ENCODE measurements around the gene TNS3.
A peak's percentile ranks its signal among the peaks of the same experiment; 100 is the strongest.
"Not testable (repeated sequence)": the region's sequence is repeated elsewhere in the genome, so short reads cannot be mapped to it uniquely, and the experiment has no call there.

Gene TNS3

DNA sequence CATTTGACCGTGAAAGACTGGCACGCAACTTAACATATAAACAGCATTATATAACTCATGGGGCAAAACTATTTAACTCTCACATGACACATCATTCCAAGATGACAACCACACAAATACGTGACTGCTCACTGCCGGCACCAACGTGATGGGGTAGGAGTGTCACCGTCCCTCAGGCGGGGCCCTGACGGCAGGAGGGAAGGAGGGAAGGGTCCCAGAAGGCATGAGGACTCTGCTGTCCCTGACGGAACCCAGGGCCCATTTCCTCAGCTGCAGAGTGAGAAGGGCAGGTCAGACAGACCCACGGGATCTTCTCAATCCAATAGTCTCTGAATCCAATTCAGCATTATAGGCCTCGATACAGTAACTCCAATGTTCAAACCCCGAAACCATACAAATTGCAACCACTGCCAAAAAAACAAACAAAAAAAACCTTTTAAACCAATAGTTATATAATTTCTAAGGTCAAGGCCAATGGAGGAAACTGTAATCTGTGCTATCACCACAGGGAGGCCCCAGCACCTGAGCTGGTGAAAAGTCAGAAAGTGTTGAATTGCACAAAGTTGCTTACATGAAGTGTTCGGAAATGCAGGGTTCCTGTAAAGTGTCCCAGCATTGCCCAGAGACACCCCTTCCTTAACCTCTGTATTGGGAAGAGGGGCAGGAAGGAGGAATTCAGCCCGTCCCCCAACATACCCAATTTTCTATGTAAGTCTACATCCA is 137.4 kb downstream of the TNS3 start:
- DNase-seq, result no peak

DNA sequence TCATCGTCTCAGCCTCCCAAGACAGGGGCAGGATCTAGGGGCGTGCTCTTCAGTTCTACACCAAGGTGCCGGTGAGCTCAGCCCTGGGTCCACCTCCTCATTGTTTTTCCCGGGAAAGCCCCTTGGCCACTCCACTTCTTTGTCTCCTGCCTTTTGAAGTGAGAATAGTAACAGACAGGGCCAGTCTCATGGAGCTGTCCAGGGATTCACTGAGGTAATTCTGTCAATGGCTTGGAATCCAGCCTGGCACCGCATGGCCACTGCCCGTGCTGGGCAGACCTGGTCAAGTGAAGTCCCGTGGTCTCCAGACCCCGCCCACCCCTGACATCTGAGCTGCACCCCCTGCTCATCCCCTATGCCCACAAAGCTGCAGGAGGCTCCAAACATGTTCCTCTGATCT is 138.9 kb downstream of the TNS3 start:
- DNase-seq, result no peak

DNA sequence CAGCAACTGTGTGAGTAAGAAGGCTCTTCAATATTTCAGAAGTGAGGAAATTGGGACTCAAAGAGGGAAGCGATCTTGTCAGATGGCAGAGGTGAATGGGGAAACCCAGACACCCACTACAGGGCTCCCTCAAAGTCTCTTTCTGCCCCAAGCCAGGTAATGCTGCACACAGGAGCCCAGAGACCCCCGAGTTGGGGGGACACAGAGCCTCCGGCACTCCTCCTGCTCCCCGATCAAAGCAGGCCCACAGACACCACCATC is 139.4 kb downstream of the TNS3 start:
- no peak for DNase-seq

DNA sequence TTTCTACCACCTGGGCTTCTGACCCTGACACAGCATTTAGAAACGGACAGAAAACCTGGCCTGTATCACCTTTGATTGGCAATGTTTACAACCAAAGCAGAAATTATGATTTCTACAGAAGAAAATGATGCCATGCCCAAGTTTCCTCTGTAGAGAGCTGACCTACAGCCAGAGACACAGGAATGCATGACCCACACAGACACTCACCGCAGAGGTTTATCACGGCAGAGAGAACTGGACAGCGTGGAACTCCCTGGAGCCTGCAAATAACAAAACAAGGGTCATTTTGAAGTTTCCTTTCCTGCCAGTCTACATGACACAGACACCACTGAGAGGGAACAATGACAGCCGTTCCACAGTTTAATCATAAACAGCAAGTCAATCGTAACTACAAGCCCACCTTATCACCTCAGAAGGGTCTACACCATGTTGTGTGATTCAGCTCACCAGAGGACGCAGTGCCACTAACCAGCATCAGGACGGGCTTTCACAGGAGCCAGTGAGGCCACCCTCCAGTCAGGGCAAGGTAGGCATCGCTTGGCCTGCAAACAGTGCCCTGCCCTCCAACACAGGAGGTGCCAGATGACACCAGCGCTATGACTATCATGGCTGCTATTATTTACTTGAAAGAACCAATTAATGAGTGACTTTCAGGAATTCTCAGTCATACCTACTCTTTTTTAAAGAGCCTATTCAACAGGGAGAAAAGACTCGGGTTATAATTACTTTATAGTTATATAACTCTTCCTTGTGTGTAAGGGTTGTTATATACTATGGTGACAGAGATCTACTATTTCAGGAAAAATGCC is 139.9 kb downstream of the TNS3 start:
- DNase-seq, result no peak

DNA sequence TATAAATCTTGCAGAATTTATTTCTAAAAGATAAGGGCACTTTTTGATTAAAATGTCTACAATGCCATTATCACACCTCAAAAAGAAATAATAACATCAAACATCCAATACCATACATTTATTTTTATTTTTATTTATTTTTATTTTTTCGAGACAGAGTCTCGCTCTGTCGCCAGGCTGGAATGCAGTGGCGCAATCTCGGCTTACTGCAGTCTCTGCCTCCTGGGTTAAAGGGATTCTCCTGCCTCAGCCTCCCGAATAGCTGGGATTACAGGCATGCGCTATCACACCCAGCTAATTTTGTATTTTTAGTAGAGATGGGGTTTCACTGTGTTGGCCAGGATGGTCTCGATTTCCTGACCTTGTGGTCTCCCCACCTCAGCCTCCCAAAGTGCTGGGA is 140.9 kb downstream of the TNS3 start:
- DNase-seq, result not testable (repeated sequence)

DNA sequence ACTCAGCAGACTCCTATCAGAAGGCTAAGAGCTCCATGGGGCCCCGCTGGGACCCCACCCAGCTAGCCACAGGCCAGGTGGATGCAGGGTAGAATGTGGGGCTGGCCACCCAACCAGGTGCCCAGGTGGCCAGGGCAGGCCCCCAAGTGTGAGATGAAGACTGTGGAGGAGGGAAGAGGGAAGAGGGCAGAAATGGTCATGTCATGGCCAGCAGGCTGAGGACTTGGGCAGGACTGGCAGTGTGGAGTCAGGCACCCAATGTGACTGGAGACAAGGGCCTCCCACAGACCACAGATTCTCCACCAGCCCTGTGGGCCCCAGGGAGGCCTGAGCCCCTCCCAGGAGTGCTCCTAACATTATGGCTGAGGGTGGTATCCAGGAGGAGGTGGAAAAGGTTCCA is 141.6 kb downstream of the TNS3 start:
- DNase-seq, result no peak

DNA sequence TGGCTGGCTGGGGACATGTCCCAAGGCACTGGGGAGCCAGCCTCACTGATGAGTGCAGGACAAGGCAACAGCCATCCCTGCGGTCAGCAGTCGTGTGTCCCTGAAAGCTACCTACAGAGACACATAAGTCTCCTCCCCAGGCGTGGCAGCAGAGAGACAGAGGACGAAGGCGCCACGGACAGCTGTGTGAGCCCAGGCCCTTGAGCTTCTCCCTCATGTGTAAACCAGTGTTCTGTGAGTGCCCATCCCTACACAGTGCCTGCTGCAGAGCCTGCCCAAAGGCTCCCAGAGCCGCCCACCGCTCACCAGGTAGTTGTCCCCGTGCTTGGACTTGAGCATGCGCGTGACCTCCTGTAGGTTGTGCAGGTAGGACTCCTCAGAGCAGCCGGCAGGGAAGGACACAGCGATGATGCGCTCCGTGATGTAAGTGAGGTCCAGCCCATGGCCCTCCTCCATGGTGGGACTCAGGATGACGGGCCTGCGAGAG is 142.7 kb downstream of the TNS3 start:
- DNase-seq, result no peak

DNA sequence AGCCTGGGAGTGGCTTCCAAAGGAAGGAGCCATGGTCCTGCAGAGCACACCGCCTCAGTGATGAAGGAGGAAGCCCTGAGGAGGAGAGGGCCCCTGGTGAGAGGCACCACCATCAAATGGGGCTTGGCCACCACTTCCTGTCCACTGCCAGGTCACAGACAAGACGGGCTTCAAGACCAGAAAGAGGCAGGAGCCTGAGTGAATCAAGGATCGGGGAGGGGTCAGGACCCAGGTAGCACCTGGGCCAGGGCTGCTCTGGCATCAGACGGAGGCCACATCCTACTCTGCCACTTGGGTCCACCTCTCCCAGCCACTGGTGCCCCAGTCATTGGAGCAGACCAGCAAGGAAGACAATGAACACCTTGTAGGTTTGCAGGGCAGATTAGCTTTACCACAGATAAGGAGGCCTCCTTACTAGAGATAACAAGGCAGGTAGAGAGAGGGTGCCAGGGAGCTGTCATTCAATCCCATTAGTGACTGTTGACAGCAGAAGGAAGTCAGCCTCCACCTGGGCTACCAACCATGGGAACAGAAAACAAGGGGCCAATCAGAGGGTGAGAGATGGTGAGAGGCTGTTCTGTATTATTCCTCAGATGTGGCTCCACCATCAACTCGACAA is 143.4 kb downstream of the TNS3 start:
- DNase-seq, result no peak

DNA sequence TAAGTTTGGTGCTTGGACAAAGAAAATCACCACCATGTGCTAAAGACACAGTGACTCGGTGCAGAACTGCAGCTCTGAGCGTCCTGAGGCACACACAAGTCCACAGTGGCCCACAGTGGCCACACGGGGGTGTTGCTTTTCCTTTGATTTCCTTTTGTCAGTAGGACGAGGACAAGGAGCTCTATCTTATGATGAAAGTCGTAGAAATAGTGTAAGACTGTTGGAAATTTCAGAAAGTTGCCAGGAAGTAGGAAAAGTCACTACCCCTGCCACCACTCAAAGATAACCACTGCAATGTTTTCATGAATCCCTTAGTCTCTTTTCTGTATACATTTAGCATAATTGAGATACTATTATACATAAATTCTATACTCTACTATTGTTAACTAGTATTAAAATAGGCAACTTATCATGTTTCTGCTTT is 146.0 kb downstream of the TNS3 start:
- peak; percentile 36 for DNase-seq

DNA sequence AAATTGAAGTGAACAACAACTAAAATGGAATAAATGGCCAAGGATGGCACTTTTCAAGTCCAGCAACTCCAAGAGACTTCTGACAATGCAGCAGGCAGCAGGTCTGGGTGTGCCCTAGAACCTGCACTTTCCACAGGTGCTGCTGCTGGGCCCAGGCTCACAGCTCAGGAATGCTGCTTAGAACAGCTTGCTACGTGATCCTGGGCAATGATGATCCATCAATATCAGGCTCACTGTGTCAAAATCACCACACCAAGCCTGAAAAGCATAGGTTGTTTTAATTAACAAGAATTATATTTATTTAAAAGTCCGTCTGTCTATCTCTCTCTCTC is 148.4 kb downstream of the TNS3 start:
- no peak for DNase-seq

DNA sequence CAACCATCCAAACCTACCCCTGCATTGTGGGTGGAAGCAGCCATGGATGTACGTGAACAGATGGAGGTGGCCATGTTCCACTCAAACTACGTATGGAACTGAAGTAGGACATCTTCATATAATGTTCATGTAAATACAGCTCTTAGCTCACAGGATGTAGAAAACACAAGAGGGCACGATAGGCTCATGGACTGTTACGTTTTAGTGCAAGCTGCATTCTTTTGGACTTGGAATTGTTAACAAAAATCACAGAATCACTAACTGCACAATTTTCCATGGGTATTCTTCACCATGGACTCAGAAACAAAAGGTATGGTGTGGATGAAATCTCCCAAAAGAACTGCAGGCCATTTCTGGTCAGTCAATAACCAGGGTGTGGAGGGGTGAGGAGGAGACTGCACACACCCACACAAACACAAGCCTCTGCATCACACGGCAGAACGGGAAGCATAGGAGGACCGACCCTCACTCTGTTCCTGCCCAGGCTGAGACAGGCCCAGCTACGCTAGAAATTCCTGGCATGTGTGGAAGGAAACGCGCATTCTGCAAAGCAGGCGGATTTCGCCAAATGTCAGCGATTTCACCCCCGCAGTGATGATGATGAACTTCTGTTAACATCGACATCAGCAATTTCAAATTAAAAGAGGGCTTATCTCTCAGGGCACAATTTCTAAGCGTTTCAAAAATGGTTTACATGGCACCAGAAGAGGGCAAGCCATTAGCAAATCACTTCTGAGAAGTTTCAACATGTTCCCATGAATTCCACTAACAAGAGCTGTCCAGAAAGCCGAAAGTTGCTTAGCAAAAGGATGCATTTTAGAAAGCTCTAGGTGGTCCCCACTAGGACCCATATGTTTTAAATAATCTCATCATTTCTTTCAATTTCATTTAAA is 149.0 kb downstream of the TNS3 start:
- no peak for DNase-seq

DNA sequence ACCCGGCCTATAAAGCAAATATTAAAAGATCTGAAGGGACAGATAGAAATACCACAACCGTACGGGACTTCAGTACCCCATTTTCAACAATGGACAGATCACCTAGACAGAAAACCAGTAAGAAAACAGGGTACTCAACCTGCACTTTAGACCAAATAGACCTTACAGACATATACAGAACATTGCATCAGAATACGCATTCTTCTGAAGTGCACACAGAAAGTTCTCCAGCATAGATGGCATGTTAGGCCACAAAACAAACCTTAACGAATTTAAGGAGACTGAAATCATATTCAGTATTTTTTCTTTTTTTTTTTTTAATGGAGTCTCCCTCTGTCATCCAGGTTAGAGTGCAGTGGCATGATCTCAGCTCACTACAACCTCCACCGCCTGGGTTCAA is 151.5 kb downstream of the TNS3 start:
- DNase-seq, result no peak

DNA sequence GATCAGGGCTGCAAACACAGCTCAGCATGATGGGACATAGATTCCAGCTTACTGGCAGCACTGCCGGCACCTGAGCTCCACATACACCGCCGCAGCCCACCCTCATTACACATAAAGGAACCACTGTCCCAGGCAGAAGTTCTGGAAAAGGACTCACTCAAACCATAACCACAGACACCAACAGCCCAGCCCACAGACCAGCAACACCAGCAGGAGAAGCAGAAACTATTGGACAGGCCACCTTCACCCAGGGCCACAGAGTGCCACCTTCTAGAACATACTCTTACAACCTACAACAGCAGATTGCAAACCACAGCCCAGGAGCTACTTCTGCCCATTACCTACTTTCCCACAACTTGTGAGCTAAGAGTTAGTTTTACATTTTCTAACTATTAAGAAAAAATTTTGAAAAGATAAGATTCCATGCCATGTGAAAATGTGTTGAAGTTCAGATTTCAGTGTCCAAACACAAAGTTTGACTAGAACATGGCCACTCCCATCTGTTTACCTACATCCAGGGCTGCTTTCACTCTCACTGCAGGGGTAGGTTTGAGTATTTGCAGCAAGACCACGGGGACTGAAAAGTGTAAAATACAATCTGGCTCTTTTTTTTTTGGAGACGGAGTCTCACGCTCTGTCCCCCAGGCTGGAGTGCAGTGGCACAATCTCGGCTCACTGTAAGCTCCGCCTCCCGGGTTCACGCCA is 153.0 kb downstream of the TNS3 start:
- DNase-seq, result no peak

DNA sequence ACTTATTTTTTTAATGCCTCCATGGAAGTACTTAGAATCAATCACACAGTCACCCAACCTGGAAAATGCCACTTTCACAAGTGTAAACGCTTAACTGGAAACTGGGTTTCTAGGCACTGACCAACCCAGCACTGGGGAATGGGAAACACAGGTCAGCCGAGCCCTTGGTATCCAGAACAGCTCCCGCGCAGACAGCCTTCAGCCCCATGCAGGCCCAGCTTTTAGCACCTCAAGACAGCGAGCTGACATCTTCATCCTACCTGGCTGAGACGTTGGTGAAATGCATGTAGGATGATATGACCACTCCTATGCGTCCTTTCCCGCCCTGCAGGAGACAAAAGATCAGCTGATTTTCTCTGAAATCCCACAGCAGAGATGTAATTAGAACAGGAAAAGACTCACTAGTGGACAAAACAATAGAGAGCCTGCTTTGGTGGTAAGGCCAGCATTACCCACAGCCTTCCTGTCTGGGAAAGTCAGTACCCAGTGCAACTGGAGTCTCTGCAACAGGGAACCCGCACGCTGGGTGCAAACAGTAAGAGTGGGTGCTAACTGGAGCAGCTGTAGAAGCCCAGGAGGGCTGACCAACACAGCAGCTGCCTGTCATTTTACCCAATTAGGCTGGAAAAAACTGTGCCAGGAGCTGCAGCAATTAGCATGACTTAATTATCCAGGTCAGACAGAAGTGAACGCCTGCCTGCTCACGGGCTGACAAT is 153.7 kb downstream of the TNS3 start:
- peak; percentile 57 for DNase-seq

DNA sequence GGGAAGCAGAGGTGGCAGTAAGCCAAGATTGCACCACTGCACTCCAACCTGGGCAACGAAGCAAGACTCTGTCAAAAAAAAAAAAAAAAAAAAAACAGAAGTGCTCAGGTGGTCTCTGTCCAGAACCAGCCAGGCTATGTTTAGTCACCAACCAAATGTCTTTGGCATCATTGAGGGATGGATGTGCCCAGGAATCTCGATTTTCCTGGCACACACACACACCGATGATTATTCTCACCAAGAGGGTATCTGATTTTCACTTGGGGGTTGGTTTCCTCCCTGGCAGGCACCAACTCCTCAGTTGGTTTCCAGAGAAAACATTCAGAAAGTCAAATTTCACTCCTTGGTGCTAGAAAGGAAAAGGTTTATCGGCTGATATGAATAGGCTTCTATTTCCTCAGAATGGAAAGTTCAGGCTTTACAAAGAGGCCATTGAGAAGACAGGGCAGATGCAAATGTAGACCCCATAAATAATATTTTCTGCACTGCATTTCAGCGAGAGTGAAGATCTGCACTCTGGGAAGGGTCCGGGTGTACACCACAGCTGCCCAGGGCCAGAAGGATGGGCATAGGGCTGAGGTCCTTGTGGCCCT is 154.8 kb downstream of the TNS3 start:
- DNase-seq, result no peak

DNA sequence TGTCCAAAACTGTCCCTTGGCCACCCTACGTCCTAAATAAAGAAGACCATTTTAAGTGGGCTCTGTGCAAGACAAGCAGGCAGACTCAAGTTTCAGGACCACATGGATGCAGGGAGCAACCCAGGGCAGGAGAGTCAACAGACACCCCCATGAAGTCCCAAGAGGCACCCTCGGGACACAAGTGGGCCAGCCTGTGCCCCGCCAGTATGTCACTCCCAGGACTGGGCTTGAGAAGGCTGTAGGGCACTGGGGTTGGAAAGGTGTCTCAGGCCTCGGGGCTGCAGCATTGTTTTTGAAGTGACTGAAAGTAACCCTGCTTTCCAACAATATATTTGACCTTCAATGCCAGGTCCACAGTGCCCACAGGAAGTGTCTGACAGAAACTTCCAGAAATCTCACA is 157.4 kb downstream of the TNS3 start:
- no peak for DNase-seq

DNA sequence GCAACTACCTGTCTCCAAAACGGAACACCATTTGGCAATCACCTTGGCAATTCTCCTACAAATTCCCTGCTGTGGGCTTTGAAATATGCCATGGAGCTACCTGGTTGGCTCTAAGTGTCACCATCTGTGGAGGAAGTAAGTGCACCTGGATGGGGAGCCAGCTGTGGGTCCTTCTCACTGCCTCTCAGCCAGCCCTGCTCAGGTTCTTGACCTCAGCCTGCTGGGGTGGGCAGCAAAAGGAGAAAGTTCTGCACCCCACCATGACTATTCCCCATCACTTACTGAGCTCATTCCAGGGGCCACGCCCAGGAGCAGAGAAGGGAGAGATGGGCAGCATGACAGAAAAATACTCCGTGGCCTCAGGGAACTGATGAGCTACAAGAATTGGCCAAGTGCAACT is 158.7 kb downstream of the TNS3 start:
- DNase-seq, result no peak

DNA sequence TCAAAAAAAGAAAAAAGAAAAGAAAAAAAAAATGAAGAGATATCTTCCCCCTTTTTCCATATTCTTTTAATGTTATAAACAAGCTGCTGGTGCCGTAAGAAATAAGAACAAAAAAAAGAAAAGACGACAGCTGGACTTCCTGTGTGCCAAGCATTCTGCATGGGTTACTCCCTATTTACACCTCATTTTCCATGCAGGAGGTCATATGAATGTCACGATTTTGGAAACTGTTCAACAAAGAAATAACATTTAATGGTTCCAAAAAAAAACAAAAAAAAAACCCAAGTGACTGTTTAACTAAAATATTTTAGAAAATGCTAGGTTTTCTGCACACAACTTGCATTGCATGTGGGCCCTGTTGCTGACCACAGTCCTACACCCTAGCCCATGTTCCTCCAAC is 159.3 kb downstream of the TNS3 start:
- DNase-seq, result peak; percentile 42

DNA sequence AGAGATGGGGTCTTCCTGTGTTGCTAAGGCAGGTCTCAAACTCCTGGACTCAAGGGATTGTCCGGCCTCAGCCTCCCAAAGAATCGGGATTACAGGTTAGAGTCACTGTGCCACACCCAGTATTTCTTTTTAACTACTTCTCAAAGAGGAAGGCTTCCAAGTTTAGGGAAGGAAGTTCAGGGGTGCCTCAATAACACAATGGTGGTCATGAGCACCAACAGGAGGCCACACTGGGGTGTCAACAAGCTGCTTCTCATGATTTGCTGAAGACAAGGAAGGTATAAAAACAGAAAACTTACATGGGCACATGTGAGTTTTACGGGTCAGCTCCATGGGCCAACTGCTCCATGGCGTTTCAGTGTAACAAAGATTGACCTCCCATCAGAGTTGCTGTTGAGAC is 160.5 kb downstream of the TNS3 start:
- DNase-seq, result no peak

DNA sequence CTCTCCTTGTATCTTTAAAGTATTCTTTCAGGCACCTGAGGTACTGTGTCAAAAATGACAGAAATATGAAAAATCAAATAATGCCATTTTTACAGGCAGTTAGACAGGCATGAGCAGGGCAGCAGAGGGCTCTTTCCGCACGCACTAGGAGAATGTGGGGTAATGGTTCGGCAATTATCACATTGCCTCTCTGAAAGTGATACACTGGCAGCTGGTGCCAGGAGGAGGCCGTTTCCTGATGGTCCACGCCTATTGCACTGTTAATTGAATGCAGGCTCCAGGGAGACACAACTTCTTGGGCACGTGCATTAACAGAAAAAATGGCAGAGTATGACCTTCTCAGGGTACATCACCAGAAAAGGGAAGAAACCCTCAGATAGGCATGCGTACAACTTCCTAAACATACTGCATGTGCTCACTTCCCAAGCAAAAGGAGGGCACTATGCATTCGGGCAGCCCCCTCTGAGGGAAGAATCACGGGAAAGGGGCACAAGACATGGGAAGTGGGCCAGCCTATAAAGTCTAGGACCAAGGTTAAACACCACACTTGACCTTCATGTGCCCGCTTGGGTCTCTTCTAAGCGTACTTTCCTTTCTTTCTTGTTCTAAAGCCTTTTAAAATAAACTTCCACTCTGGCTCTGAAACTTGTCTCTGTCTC is 161.7 kb downstream of the TNS3 start:
- DNase-seq, result peak; percentile 81

DNA sequence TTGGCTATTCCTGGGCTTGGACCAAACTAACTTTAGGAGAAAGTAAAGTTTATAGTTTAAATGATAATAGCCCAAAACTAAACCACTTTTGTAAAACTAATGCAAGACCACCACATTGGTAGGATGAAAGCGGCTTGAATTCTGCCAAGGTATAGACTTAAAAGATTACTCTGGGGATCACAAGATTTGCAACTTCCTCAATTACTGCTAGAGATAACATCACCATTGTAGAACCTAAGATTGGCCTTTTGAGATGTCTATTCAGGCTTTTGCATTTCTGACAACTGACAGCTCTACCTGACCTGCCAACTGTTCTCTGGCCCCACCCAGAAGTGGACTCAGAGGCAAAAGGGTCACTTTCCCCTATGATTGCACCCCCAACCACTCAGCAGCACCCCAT is 162.4 kb downstream of the TNS3 start:
- DNase-seq, result no peak
